ENCODE results near the gene GRHL1. TPM values are rescaled to one million over a fixed set of nuclear protein-coding genes. Genes with fewer than 3 reads are reported as not detected.

Gene GRHL1
- total RNA-seq, 1 donor from 2014 or later = 126 TPM

- intact Hi-C loops (cut with DNase I) = loop anchor here (5.0 kb wide), 1 partner anchor 59 kb away; no protein-coding TSS in a partner anchor
- Histone ChIP-seq H3K27ac (peak overlapping the region; percentile 97), H3K36me3 (peaks cover 0 to 6% of the 10 kb centered on the region in 2 donors), H3K9me3 (no peaks in the 10 kb centered on the region), H3K4me3 (peak overlapping the region in 1 of 2 donors; percentile 56), H3K4me1 (peaks cover 64% of the 10 kb centered on the region), H3K27me3 (no peaks in the 10 kb centered on the region)
- no peak for TF ChIP-seq POLR2AphosphoS5 (IDR thresholded peaks at IDR 0.05; ENCODE audit: insufficient read depth in 1 of 2, low read depth in 1 of 2)
- TF ChIP-seq CTCF (IDR thresholded peaks at IDR 0.05) = no peak
- TF ChIP-seq POLR2A (IDR thresholded peaks at IDR 0.05) = no peak
- no peak for DNase-seq (ENCODE audit: extremely low spot score in 2 of 2)
Measured at GRCh38 chr2:10041711-10042110, 90.2 kb downstream of the GRHL1 start.

GRCh38 chr2:10042301-10043161 lies 91.0 kb downstream of the GRHL1 start:
- DNase-seq (ENCODE audit: extremely low spot score in 2 of 2) = no peak
- intact Hi-C loops (cut with DNase I) = loop anchor here (5.0 kb wide), 1 partner anchor 60 kb away; no protein-coding TSS in a partner anchor
- no peaks in the 10 kb centered on the region for H3K9me3 ChIP-seq
- peak in 1 of 3 experiments; percentile 17 for TF ChIP-seq CTCF (IDR thresholded peaks at IDR 0.05)
- TF ChIP-seq POLR2A (IDR thresholded peaks at IDR 0.05) = no peak
- TF ChIP-seq POLR2AphosphoS5 (IDR thresholded peaks at IDR 0.05; ENCODE audit: insufficient read depth in 1 of 2, low read depth in 1 of 2) = peak; percentile 61 to 83
- peak overlapping the region; percentile 50 to 56 for H3K4me3 ChIP-seq
- peak overlapping the region; percentile 97 for H3K27ac ChIP-seq
- peaks cover 64% of the 10 kb centered on the region for H3K4me1 ChIP-seq
- no peaks in the 10 kb centered on the region for H3K27me3 ChIP-seq
- peaks cover 0 to 14% of the 10 kb centered on the region in 2 donors for H3K36me3 ChIP-seq

GRCh38 chr2:10043256-10043905 lies 91.9 kb downstream of the GRHL1 start, which contains the start of gene KLF11:
TSS of gene KLF11 (plus strand) at chr2:10043550. CDS start at chr2:10043717, 167 bp downstream.
- Histone ChIP-seq H3K4me1 (peaks cover 71% of the 10 kb centered on the region), H3K4me3 (peak within 1 kb of the TSS; percentile 64 to 96), H3K9me3 (no peaks in the 10 kb centered on the region), H3K27me3 (no peaks in the 10 kb centered on the region), H3K27ac (peak within 1 kb of the TSS; percentile 97), H3K36me3 (peaks cover 0 to 21% of the 10 kb centered on the region in 2 donors)
- no peak for DNase-seq (ENCODE audit: extremely low spot score in 2 of 2)
- intact Hi-C loops (cut with DNase I) = loop anchor here (5.0 kb wide), 1 partner anchor 61 kb away; no protein-coding TSS in a partner anchor
- peak in 1 of 2 donors; percentile 57 for TF ChIP-seq POLR2A (IDR thresholded peaks at IDR 0.05)
- TF ChIP-seq POLR2AphosphoS5 (IDR thresholded peaks at IDR 0.05; ENCODE audit: insufficient read depth in 1 of 2, low read depth in 1 of 2) = no peak

- Histone ChIP-seq H3K4me3 (peak overlapping the region; percentile 64 to 96), H3K36me3 (peaks cover 0 to 24% of the 10 kb centered on the region in 2 donors), H3K9me3 (no peaks in the 10 kb centered on the region), H3K4me1 (peaks cover 76% of the 10 kb centered on the region), H3K27ac (peak overlapping the region; percentile 97), H3K27me3 (no peaks in the 10 kb centered on the region)
- intact Hi-C loops (cut with DNase I) = loop anchor here (5.0 kb wide), 1 partner anchor 62 kb away; no protein-coding TSS in a partner anchor
- peak in 1 of 2 donors; percentile 71 for TF ChIP-seq POLR2AphosphoS5 (IDR thresholded peaks at IDR 0.05; ENCODE audit: insufficient read depth in 1 of 2, low read depth in 1 of 2)
- TF ChIP-seq CTCF (IDR thresholded peaks at IDR 0.05) = no peak
- peak in 1 of 2 donors; percentile 28 for TF ChIP-seq POLR2A (IDR thresholded peaks at IDR 0.05)
- peak in 1 of 2 donors; percentile 96 for DNase-seq (ENCODE audit: extremely low spot score in 2 of 2)
Measured at GRCh38 chr2:10043906-10044601, 92.6 kb downstream of the GRHL1 start.

All from vagina (tissue), 2 donors.